Fibroblast of mammary gland (primary cell): Measurements from ENCODE around the gene ADGRV1.

Experiments
- DNase-seq: peaks from one replicate; pipeline ENCODE4 v3.0.0-alpha.2; 2010; ENCODE audit warnings: low read depth
- H3K4me3 ChIP-seq: 2 replicates; pipeline ENCODE4 v1.5.1; 2011; ENCODE audit warnings: low read depth, mild to moderate bottlenecking, low read length, moderate library complexity; ENCODE audit not compliant: control insufficient read depth
- TF ChIP-seq, protein P1 (sequence below): conservative IDR thresholded peaks from 2 replicates; pipeline ENCODE4 v1.5.1; 2011; ENCODE audit warnings: low read depth, low read length, inconsistent platforms; ENCODE audit not compliant: control insufficient read depth, insufficient read depth

Gene ADGRV1

DNA sequence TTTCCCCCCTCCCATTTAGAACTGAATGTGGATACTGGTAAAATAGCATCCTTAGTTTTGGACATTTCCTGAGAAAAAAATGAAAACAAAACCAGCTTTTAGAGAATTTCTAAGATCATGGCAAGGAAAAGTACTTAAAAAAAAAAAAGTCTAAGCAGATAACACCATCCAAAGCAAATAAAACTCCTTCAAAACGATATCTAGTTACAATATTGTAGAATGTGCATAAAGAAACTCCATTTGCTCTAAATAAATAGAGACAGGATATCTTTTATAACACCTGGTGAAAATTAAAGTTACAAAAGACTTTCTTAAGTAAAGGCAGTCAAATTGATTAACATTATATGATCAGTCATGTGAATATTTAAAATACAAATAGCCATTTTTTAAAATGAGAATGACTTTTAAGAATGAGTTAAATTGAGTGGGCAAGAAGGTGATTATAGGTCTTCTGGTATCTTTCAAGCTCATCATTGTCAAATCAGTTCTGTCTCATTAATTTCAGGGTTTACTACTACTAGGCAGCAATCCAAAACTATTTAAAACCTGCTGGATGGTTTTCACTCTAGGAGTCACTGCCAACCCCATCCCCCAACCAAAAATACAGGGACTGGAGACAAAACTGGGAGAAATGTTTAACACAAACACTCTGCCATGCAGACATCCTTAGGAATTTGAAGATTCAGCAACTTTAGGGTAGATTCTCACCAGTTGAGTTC lies 382.6 kb downstream of the ADGRV1 start:
- TF ChIP-seq, protein P1, sequence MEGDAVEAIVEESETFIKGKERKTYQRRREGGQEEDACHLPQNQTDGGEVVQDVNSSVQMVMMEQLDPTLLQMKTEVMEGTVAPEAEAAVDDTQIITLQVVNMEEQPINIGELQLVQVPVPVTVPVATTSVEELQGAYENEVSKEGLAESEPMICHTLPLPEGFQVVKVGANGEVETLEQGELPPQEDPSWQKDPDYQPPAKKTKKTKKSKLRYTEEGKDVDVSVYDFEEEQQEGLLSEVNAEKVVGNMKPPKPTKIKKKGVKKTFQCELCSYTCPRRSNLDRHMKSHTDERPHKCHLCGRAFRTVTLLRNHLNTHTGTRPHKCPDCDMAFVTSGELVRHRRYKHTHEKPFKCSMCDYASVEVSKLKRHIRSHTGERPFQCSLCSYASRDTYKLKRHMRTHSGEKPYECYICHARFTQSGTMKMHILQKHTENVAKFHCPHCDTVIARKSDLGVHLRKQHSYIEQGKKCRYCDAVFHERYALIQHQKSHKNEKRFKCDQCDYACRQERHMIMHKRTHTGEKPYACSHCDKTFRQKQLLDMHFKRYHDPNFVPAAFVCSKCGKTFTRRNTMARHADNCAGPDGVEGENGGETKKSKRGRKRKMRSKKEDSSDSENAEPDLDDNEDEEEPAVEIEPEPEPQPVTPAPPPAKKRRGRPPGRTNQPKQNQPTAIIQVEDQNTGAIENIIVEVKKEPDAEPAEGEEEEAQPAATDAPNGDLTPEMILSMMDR = no peak
- H3K4me3 ChIP-seq = no peak overlapping the region
- no peak for DNase-seq

DNA sequence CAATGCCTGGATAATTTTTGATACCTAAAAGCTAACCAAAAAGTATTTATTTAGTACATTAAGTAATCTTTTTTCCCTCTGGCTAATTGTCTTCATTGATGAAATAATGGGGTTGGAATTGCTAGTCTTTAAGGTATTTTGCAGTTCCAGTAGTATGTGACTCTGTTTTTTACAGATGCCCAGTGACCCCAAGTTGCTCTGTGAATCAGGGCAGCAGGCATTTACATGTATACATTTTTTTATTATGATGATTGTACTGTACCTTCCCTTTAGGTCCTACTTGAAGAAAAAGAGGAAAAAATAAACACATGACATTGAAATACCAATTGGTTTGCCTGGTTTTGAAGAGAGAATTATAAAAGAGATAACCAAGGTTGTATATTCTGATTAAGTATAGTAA lies 385.5 kb downstream of the ADGRV1 start:
- TF ChIP-seq, protein P1 = no peak
- H3K4me3 ChIP-seq = no peak overlapping the region
- DNase-seq = no peak

DNA sequence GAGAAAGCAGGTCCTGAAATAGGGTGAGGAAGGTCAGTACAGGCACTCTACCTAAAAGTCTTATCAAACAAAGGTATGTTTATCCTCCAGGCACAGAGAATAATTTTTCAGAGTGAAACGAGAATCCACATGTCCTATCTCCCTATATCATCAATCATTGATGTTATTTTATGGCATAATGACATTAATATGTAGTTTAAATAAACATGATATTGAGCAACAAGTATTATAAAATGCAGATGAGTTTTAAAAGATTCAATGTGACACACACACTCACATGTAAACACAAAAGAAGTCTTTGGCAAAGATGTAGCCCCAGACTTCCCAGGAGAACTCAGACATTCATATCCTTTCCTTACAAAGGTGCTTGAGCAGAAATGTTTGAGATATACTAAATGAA lies 389.1 kb downstream of the ADGRV1 start:
- TF ChIP-seq, protein P1 = no peak
- no peak for DNase-seq
- no peak overlapping the region for H3K4me3 ChIP-seq

DNA sequence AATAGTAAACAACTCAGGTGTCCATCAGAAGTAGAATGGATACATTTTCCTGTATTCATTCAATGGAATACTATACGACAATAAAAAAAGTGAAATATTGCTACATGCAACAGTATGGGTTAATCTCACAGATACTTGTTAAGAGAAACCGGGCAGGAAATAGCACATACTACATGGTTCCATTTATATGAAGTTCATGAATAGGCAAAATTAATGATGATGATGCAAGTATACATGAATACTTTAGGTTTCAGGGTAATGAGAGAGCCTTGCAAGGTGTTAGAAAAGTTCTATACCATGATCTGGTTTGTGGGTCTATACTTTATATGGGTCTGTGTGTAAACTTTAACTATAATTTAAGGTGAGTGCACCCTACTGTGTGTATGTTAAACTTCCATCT lies 390.4 kb downstream of the ADGRV1 start:
- TF ChIP-seq, protein P1 = no peak
- no peak for DNase-seq
- H3K4me3 ChIP-seq = no peak overlapping the region

DNA sequence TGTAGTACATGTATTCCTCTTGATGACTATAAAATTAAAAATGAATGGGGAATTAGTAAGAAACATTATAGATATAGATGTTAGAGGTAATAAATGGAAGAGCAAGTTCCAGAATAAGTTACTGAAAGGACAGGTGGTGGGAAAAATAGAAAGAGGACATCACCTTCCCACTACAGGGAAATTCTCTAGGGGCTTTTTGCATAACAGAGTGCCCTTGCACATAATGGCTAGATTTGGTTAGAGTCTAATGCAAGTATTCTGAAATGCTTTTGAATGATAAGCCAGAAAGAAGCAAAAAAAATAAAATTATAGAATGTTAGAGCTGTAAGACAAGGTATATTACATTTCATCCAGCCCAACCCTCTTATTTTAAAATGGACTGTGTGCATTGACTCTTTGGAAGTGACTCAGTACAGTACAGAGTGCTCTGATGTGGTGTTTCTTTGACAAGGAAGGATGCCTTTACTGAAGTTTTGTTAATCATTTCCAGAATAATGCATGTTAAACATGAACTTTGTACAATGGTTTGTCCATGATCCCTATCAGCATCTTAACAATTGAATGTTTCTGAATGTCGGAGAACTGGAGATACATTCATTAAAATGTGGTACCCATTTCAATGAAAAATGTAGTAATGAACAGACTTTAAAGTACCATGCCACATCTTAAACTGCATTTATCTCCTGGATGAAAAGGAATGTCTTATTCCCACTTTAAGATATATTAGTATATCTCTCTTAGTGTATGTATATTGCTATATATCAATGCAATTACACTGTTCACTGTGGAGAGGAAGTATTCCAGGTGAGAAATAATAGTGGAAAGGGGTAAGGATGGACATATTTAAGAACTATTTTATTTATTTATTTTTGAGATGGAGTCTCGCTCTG lies 391.1 kb downstream of the ADGRV1 start:
- TF ChIP-seq, protein P1 = no peak
- DNase-seq = no peak
- no peak overlapping the region for H3K4me3 ChIP-seq

DNA sequence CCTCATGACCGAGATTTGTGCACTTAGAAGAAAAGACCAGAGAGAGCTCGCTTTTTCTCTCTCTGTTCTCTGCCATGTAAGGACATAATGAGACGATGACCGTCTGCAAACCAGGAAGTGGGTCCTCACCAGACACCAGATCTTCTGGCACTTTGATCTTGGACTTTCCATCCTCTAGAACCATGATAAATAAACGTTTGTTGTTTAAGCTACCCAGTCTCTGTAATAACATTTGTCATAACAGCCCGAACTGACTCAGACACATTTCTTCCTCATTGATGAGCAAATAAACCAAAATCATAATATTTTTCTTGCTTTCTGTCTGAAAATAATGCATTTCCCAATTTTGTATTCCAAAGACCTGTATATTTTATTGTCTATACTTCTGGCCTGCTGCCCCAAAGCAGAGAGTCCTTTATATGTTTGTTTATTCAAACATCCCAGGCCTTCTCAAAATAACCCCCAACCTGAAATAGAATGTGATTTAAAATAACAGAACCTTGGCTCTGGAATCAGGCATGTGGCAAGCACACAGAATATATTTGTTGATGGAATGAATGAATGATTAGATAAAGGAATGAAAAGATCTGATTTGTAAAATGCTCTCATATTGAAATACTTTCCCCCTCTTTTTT lies 396.5 kb downstream of the ADGRV1 start:
- TF ChIP-seq, protein P1 = no peak
- H3K4me3 ChIP-seq = no peak overlapping the region
- no peak for DNase-seq
